ENCODE measurements around the gene GPANK1.
A peak's percentile ranks its signal among the peaks of the same experiment; 100 is the strongest.

Gene GPANK1

DNA sequence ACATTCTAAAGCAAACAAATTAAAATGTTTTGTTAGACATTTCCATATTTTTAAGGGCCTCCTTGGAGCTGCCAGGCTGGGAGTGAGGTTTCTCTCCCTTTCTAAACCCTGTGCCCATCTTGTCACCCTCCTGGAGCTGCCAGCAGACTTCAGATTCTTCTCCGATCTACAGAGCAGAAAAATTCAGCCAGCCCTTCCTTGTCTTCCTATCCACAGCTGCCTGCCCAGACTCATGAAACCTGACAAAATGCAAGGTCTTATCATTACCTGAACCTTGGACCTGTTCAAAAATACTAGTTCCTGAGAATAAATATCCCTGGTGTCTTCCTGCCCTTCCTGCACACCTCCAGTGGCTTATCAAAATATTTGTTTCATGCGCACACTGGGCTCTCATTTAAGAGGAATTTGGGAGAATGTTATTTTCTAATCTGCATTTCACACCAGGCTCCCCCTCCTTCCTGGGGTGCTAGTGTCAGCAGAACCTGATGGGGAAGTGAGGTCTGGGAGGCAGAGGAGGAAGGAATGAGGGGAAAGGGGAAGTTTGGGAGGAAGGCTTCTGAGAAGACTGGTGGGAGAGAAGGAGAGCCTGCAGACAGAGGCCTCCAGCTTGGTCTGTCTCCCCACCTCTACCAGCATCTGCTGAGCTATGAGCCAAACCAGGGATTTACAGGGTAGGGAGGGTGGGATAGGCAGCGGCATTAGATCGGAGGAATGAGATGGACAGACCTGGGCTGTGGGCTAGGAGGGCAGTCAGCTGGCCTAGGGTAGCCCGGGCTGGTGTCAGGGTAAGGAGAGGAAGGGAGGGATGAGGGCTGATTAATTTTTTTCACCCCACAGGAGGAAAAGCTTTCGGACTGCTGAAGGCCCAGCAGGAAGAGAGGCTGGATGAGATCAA is 49.9 kb downstream of the GPANK1 start, which contains the start of gene AIF1:
TSS of gene AIF1 (plus strand) at position 551 of the 895 bp plus-strand sequence. CDS start at position 647, 96 bp downstream.
- no peak for DNase-seq (ENCODE audit: low spot score)
- in situ Hi-C loops (cut with MboI; ENCODE audit: low sequenced_read_pairs, unreplicated experiment) = no loop called here
- TF ChIP-seq, protein P1, sequence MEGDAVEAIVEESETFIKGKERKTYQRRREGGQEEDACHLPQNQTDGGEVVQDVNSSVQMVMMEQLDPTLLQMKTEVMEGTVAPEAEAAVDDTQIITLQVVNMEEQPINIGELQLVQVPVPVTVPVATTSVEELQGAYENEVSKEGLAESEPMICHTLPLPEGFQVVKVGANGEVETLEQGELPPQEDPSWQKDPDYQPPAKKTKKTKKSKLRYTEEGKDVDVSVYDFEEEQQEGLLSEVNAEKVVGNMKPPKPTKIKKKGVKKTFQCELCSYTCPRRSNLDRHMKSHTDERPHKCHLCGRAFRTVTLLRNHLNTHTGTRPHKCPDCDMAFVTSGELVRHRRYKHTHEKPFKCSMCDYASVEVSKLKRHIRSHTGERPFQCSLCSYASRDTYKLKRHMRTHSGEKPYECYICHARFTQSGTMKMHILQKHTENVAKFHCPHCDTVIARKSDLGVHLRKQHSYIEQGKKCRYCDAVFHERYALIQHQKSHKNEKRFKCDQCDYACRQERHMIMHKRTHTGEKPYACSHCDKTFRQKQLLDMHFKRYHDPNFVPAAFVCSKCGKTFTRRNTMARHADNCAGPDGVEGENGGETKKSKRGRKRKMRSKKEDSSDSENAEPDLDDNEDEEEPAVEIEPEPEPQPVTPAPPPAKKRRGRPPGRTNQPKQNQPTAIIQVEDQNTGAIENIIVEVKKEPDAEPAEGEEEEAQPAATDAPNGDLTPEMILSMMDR (IDR thresholded peaks at IDR 0.05; ENCODE audit: borderline replicate concordance, control extremely low read depth, extremely low read depth, insufficient read depth, missing control alignments) = no peak

DNA sequence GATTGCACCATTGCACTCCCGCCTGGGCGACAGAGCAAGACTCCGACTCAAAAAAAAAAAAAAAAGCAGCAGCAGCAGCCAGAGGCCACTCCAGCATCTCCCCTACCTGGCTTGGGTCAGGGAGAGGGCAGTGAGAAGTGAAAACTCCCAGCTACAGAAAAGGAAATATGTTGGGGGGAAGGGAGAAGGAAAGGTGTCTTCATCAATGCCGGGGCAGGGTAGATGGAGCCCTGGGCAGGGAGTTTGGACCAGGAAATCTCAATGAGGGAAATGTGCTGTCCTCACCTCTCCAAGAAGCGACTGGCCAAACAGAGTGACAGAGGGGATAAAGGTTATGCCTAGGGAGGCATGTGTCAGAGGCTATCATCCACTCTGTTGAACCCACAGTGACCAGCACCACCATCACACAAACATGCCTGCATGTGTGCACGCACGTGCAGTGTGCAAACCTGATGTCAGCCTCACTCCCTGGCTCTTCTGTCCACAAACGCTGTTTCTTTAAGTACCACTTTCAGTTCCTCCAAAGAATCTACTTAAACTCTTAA is 50.6 kb downstream of the GPANK1 start:
- TF ChIP-seq, protein P1 (IDR thresholded peaks at IDR 0.05; ENCODE audit: borderline replicate concordance, control extremely low read depth, extremely low read depth, insufficient read depth, missing control alignments) = no peak
- in situ Hi-C loops (cut with MboI; ENCODE audit: low sequenced_read_pairs, unreplicated experiment) = no loop called here
- peak; percentile 75 for DNase-seq (ENCODE audit: low spot score)
